ENCODE results near the gene APBB2.

DNA sequence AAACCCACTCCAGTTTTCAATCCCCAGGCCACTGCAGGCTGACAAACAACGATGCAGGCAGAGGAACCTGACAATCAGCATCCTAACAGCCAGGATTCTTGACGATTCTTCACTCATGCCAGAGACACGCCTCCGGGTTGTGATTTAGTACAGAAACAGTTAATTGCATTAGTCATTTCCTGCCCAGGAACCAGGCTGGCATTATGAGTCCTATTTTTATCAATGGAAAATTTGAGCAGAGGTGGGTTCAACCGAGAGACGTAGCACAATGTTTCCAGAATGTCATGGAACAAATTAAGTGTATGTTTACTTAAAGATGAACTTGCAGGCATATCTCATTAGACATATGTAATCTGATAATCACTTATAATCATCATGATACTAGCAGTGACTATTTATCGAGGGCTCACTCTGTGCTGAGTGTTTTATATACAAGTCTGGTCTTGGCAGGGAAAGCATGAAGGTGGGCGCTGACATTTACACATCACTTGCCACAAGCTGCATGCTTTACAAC, 304.9 kb downstream of the APBB2 start:
- TF ChIP-seq CTCF (IDR thresholded peaks at IDR 0.05) (no peak), POLR2A (IDR thresholded peaks at IDR 0.05) (no peak)
